HepG2 (cell line): Measurements from ENCODE around the gene ZNF563. TPM values are rescaled to one million over a fixed set of nuclear protein-coding genes. Genes with fewer than 3 reads are reported as not detected.
A peak's percentile ranks its signal among the peaks of the same experiment; 100 is the strongest.

Source experiments
- ARID5B ChIP-seq: IDR thresholded peaks from 2 replicates; pipeline ENCODE4 v1.4.0; 2020; ENCODE audit warnings: mild to moderate bottlenecking, missing genetic modification reagents
- BORCS8-MEF2B ChIP-seq: sonication (generic); formaldehyde crosslinking; IDR thresholded peaks from 2 replicates; pipeline ENCODE4 v1.8.0; 2022; ENCODE audit warnings: mild to moderate bottlenecking, missing genetic modification reagents
- ELF3 ChIP-seq: IDR thresholded peaks from 2 replicates; pipeline ENCODE4 v1.6.1; 2016; ENCODE audit warnings: missing genetic modification reagents, missing compliant biosample characterization
- IKZF4 ChIP-seq: sonication (generic); formaldehyde crosslinking; IDR thresholded peaks from 2 replicates; pipeline ENCODE4 v1.5.1; 2020; ENCODE audit warnings: borderline replicate concordance, mild to moderate bottlenecking, low read depth, missing genetic modification reagents; ENCODE audit errors: not compliant biosample characterization
- NFAT5 ChIP-seq: sonication (generic); formaldehyde crosslinking; IDR thresholded peaks from 2 replicates; pipeline ENCODE4 v1.4.0; 2020; ENCODE audit warnings: missing genetic modification reagents
- RAD21 ChIP-seq: fragments of 450-650 bp; formaldehyde crosslinking; IDR thresholded peaks from 2 replicates; pipeline ENCODE4 v1.5.0; 2020; ENCODE audit warnings: mild to moderate bottlenecking
- RXRA ChIP-seq: sonication (generic); formaldehyde crosslinking; IDR thresholded peaks from 2 replicates; pipeline ENCODE4 v1.5.1; 2020; ENCODE audit warnings: missing genetic modification reagents
- ZFP91 ChIP-seq: sonication (generic); formaldehyde crosslinking; IDR thresholded peaks from 2 replicates; pipeline ENCODE4 v1.9.0; 2022; ENCODE audit warnings: missing genetic modification reagents, mild to moderate bottlenecking, borderline replicate concordance
- ZNF232 ChIP-seq: sonication (generic); formaldehyde crosslinking; IDR thresholded peaks from 2 replicates; pipeline ENCODE4 v1.4.0; 2020; ENCODE audit warnings: missing genetic modification reagents, borderline replicate concordance
- ZNF326 ChIP-seq: sonication (generic); formaldehyde crosslinking; IDR thresholded peaks from 2 replicates; pipeline ENCODE4 v1.4.0; 2020; ENCODE audit warnings: missing genetic modification reagents, borderline replicate concordance
- ZNF800 ChIP-seq: sonication (generic); formaldehyde crosslinking; IDR thresholded peaks from 2 replicates; pipeline ENCODE4 v1.4.0; 2020; ENCODE audit warnings: missing genetic modification reagents
- ZNF891 ChIP-seq: sonication (generic); formaldehyde crosslinking; IDR thresholded peaks from 2 replicates; pipeline ENCODE4 v1.5.0; 2020; ENCODE audit warnings: mild to moderate bottlenecking, missing genetic modification reagents
- ZSCAN30 ChIP-seq: sonication (generic); formaldehyde crosslinking; IDR thresholded peaks from 2 replicates; pipeline ENCODE4 v1.5.0; 2020; ENCODE audit warnings: mild to moderate bottlenecking, missing genetic modification reagents
- polyA plus RNA-seq, 8 experiments: library from polyadenylated mRNA; depleted of rRNA in 3 of 8; stranded (reverse) in 7 of 8; unstranded in 1 of 8; fragments of >200 nt; fragmentation: Illumina TruSeq in 4 of 8; extraction: Trizol in 4 of 8; gene quantifications; 2 replicates each; pipeline versions ENCODE4 v1.2.1 to v1.2.3, GENCODE V29; 2011 to 2016; ENCODE audit warnings: low read depth in 4 of 8, missing spikeins in 1 of 8, mixed read lengths in 1 of 8; ENCODE audit not compliant: insufficient read depth in 1 of 8
- total RNA-seq, 5 experiments: library from RNA; depleted of rRNA; stranded (reverse); fragments of >200 nt; fragmentation: Illumina TruSeq; extraction: Trizol; gene quantifications; 2 replicates each; pipeline ENCODE4 v1.2.3, GENCODE V29; 2016; ENCODE audit warnings: low read depth in 1 of 5

The ZNF563 gene
- total and polyA plus RNA-seq, 2 of the 13 experiments (the other 11 are each of a cell fraction or from before 2014, with no cell fraction given) = 7.5 to 19.5 TPM

GRCh38 chr19:12365236-12366162 lies 32.1 kb upstream of the ZNF563 start, which contains the start of gene ZNF442 (continued):
- TF ChIP-seq ZNF326 (CRISPR knock-in tag) (no peak), BORCS8-MEF2B (CRISPR knock-in tag) (peak; percentile 43; the same call in 1 of the 2 replicates), RXRA (CRISPR knock-in tag) (peak; percentile 46; the same call in 1 of the 2 replicates), ZNF232 (no peak), ARID5B (CRISPR knock-in tag) (peak; percentile 41), ELF3 (peak; percentile 91), ZNF891 (CRISPR knock-in tag) (no peak; the same call in 1 of the 2 replicates), NFAT5 (CRISPR knock-in tag) (no peak), RAD21 (CRISPR knock-in tag) (peak; percentile 87), ZSCAN30 (CRISPR knock-in tag) (no peak), ZNF800 (CRISPR knock-in tag) (no peak), ZFP91 (CRISPR knock-in tag) (peak; percentile 78), IKZF4 (CRISPR knock-in tag) (no peak)
